ENCODE results near the gene SOX5.

Gene SOX5

GRCh38 chr12:23954332-23954731, 4.9 kb upstream of the SOX5 start:
- no peaks in the 10 kb centered on the region for H3K36me3 ChIP-seq (ENCODE audit: low read depth)
- H3K4me1 ChIP-seq (ENCODE audit: insufficient read depth, poor library complexity, severe bottlenecking) = no peaks in the 10 kb centered on the region
- DNase-seq (ENCODE audit: low spot score) = no peak
- no peak for TF ChIP-seq CTCF (IDR thresholded peaks at IDR 0.05; ENCODE audit: poor library complexity, severe bottlenecking)
- ATAC-seq (ENCODE audit: low read depth) = no peak
- no peak overlapping the region for H3K27ac ChIP-seq (ENCODE audit: poor library complexity, severe bottlenecking)
- peaks cover 9% of the 10 kb centered on the region for H3K27me3 ChIP-seq (ENCODE audit: insufficient read depth, poor library complexity, severe bottlenecking)
- H3K4me3 ChIP-seq (ENCODE audit: severe bottlenecking) = no peak overlapping the region
- no peaks in the 10 kb centered on the region for H3K9me3 ChIP-seq (ENCODE audit: severe bottlenecking)

- ATAC-seq (ENCODE audit: low read depth) (no peak), DNase-seq (ENCODE audit: low spot score) (no peak)
Observed at GRCh38 chr12:23952071-23952470, 2.6 kb upstream of the SOX5 start.

GRCh38 chr12:23950775-23951451, 1.4 kb upstream of the SOX5 start:
- Histone ChIP-seq H3K27me3 (ENCODE audit: insufficient read depth, poor library complexity, severe bottlenecking) (peaks cover 9% of the 10 kb centered on the region), H3K4me3 (ENCODE audit: severe bottlenecking) (no peak overlapping the region), H3K36me3 (ENCODE audit: low read depth) (no peaks in the 10 kb centered on the region), H3K9me3 (ENCODE audit: severe bottlenecking) (no peaks in the 10 kb centered on the region), H3K27ac (ENCODE audit: poor library complexity, severe bottlenecking) (no peak overlapping the region), H3K4me1 (ENCODE audit: insufficient read depth, poor library complexity, severe bottlenecking) (no peaks in the 10 kb centered on the region)
- ATAC-seq (ENCODE audit: low read depth) (no peak), DNase-seq (ENCODE audit: low spot score) (no peak)
- TF ChIP-seq CTCF (IDR thresholded peaks at IDR 0.05; ENCODE audit: poor library complexity, severe bottlenecking) = no peak

More at GRCh38 chr12:23952071-23952470, 2.6 kb upstream of the SOX5 start:
- H3K9me3 ChIP-seq (ENCODE audit: severe bottlenecking) = no peaks in the 10 kb centered on the region
- H3K27me3 ChIP-seq (ENCODE audit: insufficient read depth, poor library complexity, severe bottlenecking) = peaks cover 9% of the 10 kb centered on the region
- no peaks in the 10 kb centered on the region for H3K36me3 ChIP-seq (ENCODE audit: low read depth)
- TF ChIP-seq CTCF (IDR thresholded peaks at IDR 0.05; ENCODE audit: poor library complexity, severe bottlenecking) = no peak
- H3K27ac ChIP-seq (ENCODE audit: poor library complexity, severe bottlenecking) = no peak overlapping the region
- H3K4me3 ChIP-seq (ENCODE audit: severe bottlenecking) = no peak overlapping the region
- H3K4me1 ChIP-seq (ENCODE audit: insufficient read depth, poor library complexity, severe bottlenecking) = no peaks in the 10 kb centered on the region

- H3K4me3 ChIP-seq (ENCODE audit: severe bottlenecking) = no peak overlapping the region
- H3K4me1 ChIP-seq (ENCODE audit: insufficient read depth, poor library complexity, severe bottlenecking) = no peaks in the 10 kb centered on the region
- no peaks in the 10 kb centered on the region for H3K36me3 ChIP-seq (ENCODE audit: low read depth)
- peaks cover 9% of the 10 kb centered on the region for H3K27me3 ChIP-seq (ENCODE audit: insufficient read depth, poor library complexity, severe bottlenecking)
- no peak for DNase-seq (ENCODE audit: low spot score)
- H3K27ac ChIP-seq (ENCODE audit: poor library complexity, severe bottlenecking) = no peak overlapping the region
- TF ChIP-seq CTCF (IDR thresholded peaks at IDR 0.05; ENCODE audit: poor library complexity, severe bottlenecking) = no peak
- ATAC-seq (ENCODE audit: low read depth) = no peak
- no peaks in the 10 kb centered on the region for H3K9me3 ChIP-seq (ENCODE audit: severe bottlenecking)
Observed at GRCh38 chr12:23950210-23950774, 822 bp upstream of the SOX5 start.

- DNase-seq (ENCODE audit: low spot score) = no peak
- Histone ChIP-seq H3K9me3 (ENCODE audit: severe bottlenecking) (no peaks in the 10 kb centered on the region), H3K4me3 (ENCODE audit: severe bottlenecking) (no peak overlapping the region), H3K27ac (ENCODE audit: poor library complexity, severe bottlenecking) (no peak overlapping the region), H3K27me3 (ENCODE audit: insufficient read depth, poor library complexity, severe bottlenecking) (peaks cover 9% of the 10 kb centered on the region), H3K4me1 (ENCODE audit: insufficient read depth, poor library complexity, severe bottlenecking) (no peaks in the 10 kb centered on the region), H3K36me3 (ENCODE audit: low read depth) (no peaks in the 10 kb centered on the region)
- TF ChIP-seq CTCF (IDR thresholded peaks at IDR 0.05; ENCODE audit: poor library complexity, severe bottlenecking) = no peak
- ATAC-seq (ENCODE audit: low read depth) = no peak
Observed at GRCh38 chr12:23948291-23948690, 1.2 kb downstream of the SOX5 start.
